Epithelial cell of prostate (primary cell): ENCODE measurements around the gene TRIM72.
"Not testable (repeated sequence)": the region's sequence is repeated elsewhere in the genome, so short reads cannot be mapped to it uniquely, and the experiment has no call there.

Experiments
- DNase-seq: peaks from one replicate; pipeline ENCODE4 v3.0.0-alpha.2; 2011; ENCODE audit warnings: low read depth, low spot score
- H3K27ac ChIP-seq: fragments of 450-650 bp; 2 replicates; pipeline ENCODE4 v1.5.1; 2017; ENCODE audit warnings: mild to moderate bottlenecking

TRIM72 gene, protein sequence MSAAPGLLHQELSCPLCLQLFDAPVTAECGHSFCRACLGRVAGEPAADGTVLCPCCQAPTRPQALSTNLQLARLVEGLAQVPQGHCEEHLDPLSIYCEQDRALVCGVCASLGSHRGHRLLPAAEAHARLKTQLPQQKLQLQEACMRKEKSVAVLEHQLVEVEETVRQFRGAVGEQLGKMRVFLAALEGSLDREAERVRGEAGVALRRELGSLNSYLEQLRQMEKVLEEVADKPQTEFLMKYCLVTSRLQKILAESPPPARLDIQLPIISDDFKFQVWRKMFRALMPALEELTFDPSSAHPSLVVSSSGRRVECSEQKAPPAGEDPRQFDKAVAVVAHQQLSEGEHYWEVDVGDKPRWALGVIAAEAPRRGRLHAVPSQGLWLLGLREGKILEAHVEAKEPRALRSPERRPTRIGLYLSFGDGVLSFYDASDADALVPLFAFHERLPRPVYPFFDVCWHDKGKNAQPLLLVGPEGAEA

DNA sequence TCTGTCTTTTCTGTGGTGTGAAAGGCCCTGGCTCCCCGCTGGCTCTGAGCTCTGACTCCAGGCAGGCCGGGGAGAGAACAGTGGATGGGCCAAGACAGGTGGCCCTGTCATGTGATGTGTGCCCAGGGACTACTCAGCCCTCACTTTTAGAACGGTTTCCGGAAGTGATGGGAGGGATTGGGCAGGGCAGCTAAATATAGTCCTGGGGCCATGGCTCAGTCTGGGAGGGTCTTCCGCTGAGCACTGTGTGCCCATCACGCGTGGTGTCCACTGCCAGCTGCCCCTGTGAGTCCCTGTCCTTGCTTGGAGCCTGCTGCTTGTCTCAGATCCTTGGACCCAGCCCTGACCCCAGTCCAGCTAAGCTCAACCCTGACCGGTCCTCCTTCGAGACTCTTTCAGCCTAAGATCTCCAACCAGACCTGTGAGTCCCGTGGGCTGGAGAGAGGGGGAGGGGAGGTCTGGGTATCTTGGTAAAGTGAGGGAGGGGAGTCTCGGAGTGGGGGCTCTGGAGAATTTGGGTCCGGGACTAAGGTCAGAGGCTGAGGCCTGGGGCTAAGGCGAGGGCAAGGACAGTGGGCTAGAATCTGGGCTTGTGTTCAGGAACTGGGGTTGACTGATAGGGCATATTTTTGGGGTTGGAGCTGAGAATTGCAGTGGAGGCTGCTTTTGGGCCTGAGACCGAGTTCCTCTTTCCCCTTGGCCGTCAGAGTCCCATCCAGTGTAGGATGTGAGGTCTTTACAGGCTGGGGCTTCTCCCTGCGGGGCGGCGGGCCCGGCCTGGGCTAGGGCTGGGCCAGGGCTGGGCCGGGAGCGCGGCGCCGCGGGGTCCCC is at the start of gene TRIM72:
TSS of gene TRIM72 (plus strand) at position 243 of the 831 bp plus-strand sequence. CDS start 620 bp downstream, outside the sequence.
- no peak for DNase-seq
- H3K27ac ChIP-seq = no peak within 1 kb of the TSS

- DNase-seq = no peak
- H3K27ac ChIP-seq = no peak overlapping the region
Observed at GRCh38 chr16:31167315-31167714, 46.6 kb upstream of the TRIM72 start.

DNA sequence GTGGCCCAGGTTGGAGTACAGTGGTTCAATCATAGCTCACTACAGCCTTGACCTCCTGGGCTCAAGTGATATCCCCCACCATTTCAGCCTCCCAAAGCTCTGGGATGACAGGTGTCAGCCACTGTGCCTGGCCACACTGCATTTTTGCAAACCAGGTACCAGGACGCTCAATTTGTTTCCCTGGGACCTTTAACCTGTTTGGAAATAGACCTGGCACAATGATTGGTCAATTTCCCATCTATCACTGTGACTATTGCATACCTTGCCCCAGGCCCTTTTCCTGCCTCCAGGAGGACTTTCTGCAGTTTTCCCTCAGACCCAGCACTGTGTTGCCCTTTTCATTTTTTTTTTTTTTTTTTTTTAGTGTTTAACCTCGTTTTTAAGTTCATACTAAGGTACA is 45.1 kb upstream of the TRIM72 start:
- DNase-seq = no peak
- no peak overlapping the region for H3K27ac ChIP-seq

GRCh38 chr16:31170048-31170447 is 43.9 kb upstream of the TRIM72 start:
- not testable (repeated sequence) for H3K27ac ChIP-seq, DNase-seq

GRCh38 chr16:31177136-31177535 is 36.8 kb upstream of the TRIM72 start:
- H3K27ac ChIP-seq = no peak overlapping the region
- peak; percentile 76 for DNase-seq

- H3K27ac ChIP-seq = peak overlapping the region; percentile 81
- DNase-seq = no peak
Observed at GRCh38 chr16:31179219-31179746, 34.6 kb upstream of the TRIM72 start.

GRCh38 chr16:31179747-31180459 is 34.0 kb upstream of the TRIM72 start, which contains the start of gene FUS:
TSS of gene FUS (plus strand) at chr16:31180139. CDS start at chr16:31180215, 76 bp downstream.
- DNase-seq = peak; percentile 51
- H3K27ac ChIP-seq = peak within 1 kb of the TSS; percentile 81

DNA sequence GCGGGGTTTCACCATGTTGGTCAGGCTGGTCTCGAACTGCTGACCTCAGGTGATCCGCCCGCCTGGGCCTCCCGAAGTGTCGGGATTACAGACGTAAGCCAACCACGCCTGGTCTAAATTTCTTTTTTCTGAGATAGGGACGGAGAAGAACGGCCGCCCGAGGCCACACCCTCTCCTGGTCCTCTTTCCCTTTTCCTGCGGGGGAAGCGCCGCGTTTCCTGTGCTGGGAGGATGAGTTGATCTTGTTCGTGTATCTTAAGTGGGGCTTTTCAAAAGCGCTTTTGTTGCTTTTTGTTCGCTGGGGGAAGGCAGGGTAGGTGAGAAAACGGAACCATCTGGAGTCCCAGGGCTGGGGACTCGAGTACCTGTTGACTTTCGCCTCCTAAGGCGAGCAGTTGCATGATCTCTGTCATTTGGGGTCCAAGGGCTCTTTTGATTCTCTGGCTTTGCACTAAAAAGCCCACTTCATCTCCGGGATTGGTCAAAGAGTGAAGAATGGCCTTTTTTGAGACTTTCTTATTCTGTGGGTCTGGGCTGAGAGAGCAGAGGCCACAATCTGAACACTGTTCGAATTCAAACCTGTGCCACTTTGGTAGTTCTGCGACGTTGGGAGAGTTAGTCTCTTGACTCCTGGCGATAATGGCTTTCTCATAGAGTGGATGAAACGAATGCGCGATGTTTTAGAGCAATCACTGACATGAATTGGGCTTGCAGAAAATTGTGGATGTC is 32.7 kb upstream of the TRIM72 start:
- peak overlapping the region; percentile 81 for H3K27ac ChIP-seq
- no peak for DNase-seq

DNA sequence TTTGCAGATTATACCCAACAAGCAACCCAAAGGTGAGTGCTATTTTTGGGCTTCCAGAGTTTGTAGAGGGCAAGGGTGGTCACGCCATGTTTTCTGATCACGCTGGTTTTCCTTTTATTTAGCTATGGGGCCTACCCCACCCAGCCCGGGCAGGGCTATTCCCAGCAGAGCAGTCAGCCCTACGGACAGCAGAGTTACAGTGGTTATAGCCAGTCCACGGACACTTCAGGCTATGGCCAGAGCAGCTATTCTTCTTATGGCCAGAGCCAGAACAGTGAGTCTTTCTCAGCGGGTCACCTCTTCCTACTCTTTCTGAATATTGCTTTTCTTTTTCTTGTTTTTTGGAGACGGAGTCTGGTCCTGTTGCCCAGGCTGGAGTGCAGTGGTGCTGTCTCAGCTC is 31.5 kb upstream of the TRIM72 start:
- DNase-seq = no peak

GRCh38 chr16:31183432-31184428 is 30.2 kb upstream of the TRIM72 start:
- no peak for DNase-seq
- H3K27ac ChIP-seq = no peak overlapping the region

More for the DNA sequence above, 31.5 kb upstream of the TRIM72 start:
- H3K27ac ChIP-seq = peak overlapping the region; percentile 81

DNA sequence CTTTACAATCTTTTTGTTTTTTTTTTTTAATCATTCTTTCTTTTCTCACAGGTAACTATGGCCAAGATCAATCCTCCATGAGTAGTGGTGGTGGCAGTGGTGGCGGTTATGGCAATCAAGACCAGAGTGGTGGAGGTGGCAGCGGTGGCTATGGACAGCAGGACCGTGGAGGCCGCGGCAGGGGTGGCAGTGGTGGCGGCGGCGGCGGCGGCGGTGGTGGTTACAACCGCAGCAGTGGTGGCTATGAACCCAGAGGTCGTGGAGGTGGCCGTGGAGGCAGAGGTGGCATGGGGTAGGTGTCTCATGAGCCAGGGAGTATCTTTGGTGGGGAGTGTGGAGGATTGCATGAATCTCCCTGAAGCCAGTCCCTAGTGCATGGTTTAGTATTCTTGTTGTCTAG is 29.0 kb upstream of the TRIM72 start:
- no peak for DNase-seq
- no peak overlapping the region for H3K27ac ChIP-seq

- DNase-seq = no peak
- H3K27ac ChIP-seq = no peak overlapping the region
Observed at GRCh38 chr16:31185339-31185738, 28.6 kb upstream of the TRIM72 start.

DNA sequence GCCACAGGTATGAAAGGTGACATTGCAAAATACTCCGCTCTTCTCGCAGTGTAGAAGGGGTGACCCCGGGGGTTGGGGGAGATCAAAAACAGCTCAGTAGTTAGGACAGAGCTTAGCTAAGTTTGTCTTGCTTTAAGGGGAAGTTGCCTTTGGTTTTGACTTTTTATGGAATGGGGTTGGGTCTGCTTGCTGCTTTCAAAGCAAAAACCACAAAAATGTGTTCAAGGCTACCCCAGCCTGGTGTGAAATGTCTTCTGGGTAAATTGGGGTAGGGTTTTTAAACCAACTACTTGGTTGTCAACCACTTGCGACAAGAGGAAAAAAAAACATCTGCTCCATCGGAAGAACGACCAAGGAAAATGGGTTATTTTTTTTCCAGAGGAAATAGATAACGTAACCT is 27.7 kb upstream of the TRIM72 start:
- no peak for DNase-seq
- no peak overlapping the region for H3K27ac ChIP-seq

- no peak overlapping the region for H3K27ac ChIP-seq
- no peak for DNase-seq
Observed at GRCh38 chr16:31186930-31187807, 26.8 kb upstream of the TRIM72 start.

- H3K27ac ChIP-seq = no peak overlapping the region
- no peak for DNase-seq
Observed at GRCh38 chr16:31187808-31188189, 26.1 kb upstream of the TRIM72 start.

- no peak overlapping the region for H3K27ac ChIP-seq
- no peak for DNase-seq
Observed at GRCh38 chr16:31188450-31189411, 25.2 kb upstream of the TRIM72 start.
